CD14-positive monocyte (primary cell): ENCODE measurements around the gene VPS72. TPM values are rescaled to one million over a fixed set of nuclear protein-coding genes. Genes with fewer than 3 reads are reported as not detected.

Source experiments
- DNase-seq, 3 donors: peaks; one replicate each; pipeline ENCODE4 v3.0.0-alpha.2; 2011 to 2022
- H2AFZ ChIP-seq: 2 replicates; pipeline ENCODE4 v1.6.0; 2012; ENCODE audit warnings: mild to moderate bottlenecking, low read depth, low read length, inconsistent platforms; ENCODE audit not compliant: insufficient read depth, poor library complexity, severe bottlenecking
- H3K27ac ChIP-seq, 2 donors: 1 replicate in 1 of 2; 2 replicates in 1 of 2; pipeline ENCODE4 v1.5.1; 2012 to 2013; ENCODE audit warnings: low read length in 2 of 2, control low read depth in 1 of 2, inconsistent platforms in 1 of 2, low read depth in 1 of 2, mild to moderate bottlenecking in 1 of 2
- H3K27me3 ChIP-seq, 2 donors: one replicate each; pipeline versions ENCODE4 v1.6.0 to v1.6.1; 2011 to 2013; ENCODE audit warnings: low read length in 2 of 2; ENCODE audit not compliant: control insufficient read depth in 2 of 2, insufficient read depth in 2 of 2
- H3K36me3 ChIP-seq, 2 donors: replicated peaks in 1 of 2; 1 replicate in 1 of 2; 2 replicates in 1 of 2; pipeline versions ENCODE4 v1.5.1 to v1.6.1; 2012 to 2013; ENCODE audit warnings: low read length in 2 of 2, control low read depth in 1 of 2, inconsistent platforms in 1 of 2, mild to moderate bottlenecking in 1 of 2; ENCODE audit not compliant: insufficient read depth in 2 of 2, control insufficient read depth in 1 of 2
- H3K4me1 ChIP-seq, 2 donors: 1 replicate in 1 of 2; 2 replicates in 1 of 2; pipeline versions ENCODE4 v1.5.1 to v1.6.1; 2012 to 2013; ENCODE audit warnings: low read length in 2 of 2, control low read depth in 1 of 2, inconsistent platforms in 1 of 2, mild to moderate bottlenecking in 1 of 2, moderate library complexity in 1 of 2; ENCODE audit not compliant: insufficient read depth in 2 of 2, control insufficient read depth in 1 of 2
- H3K4me2 ChIP-seq: replicated peaks from 2 replicates; pipeline ENCODE3; 2012; ENCODE audit warnings: low read length, moderate library complexity, mild to moderate bottlenecking; ENCODE audit not compliant: poor library complexity, severe bottlenecking; ENCODE audit errors: extremely low read depth
- H3K4me3 ChIP-seq, 3 experiments: fragments of 200-600 bp in 1 of 3; sonication (generic) in 1 of 3; replicated peaks in 1 of 3; 1 replicate in 2 of 3; 2 replicates in 1 of 3; pipeline ENCODE4 v1.5.1; 2011 to 2013; ENCODE audit warnings: low read length in 3 of 3, mild to moderate bottlenecking in 3 of 3, control low read depth in 2 of 3, low read depth in 2 of 3, inconsistent platforms in 1 of 3, moderate library complexity in 1 of 3
- H3K79me2 ChIP-seq: 2 replicates; pipeline ENCODE4 v1.6.0; 2012; ENCODE audit warnings: mild to moderate bottlenecking, control low read depth, inconsistent platforms, low read length, moderate library complexity; ENCODE audit not compliant: insufficient read depth
- H3K9ac ChIP-seq: 2 replicates; pipeline ENCODE4 v1.6.0; 2017; ENCODE audit warnings: low read length, mild to moderate bottlenecking; ENCODE audit not compliant: insufficient read depth, poor library complexity, severe bottlenecking
- H3K9me3 ChIP-seq, 2 donors: replicated peaks in 1 of 2; 1 replicate in 1 of 2; 2 replicates in 1 of 2; pipeline versions ENCODE4 v1.5.1 to v1.6.1; 2012 to 2013; ENCODE audit warnings: low read length in 2 of 2, control low read depth in 1 of 2; ENCODE audit not compliant: control insufficient read depth in 1 of 2, insufficient read depth in 1 of 2
- H4K20me1 ChIP-seq: 2 replicates; pipeline ENCODE4 v1.6.0; 2012; ENCODE audit warnings: mild to moderate bottlenecking, low read length, control low read depth, moderate library complexity; ENCODE audit not compliant: insufficient read depth
- H3K27ac Mint-ChIP-seq, 7 donors: one replicate each; pipeline ENCODE4 v1.8.0; 2020; ENCODE audit warnings: mild to moderate bottlenecking in 7 of 7, mixed read lengths in 7 of 7, moderate library complexity in 6 of 7, inconsistent platforms in 2 of 7
- H3K27me3 Mint-ChIP-seq, 3 donors: one replicate each; pipeline ENCODE4 v1.8.0; 2021 to 2022; ENCODE audit warnings: low read depth in 3 of 3, mild to moderate bottlenecking in 3 of 3, mixed read lengths in 3 of 3, moderate library complexity in 3 of 3, inconsistent platforms in 1 of 3
- H3K36me3 Mint-ChIP-seq, 2 donors: one replicate each; pipeline ENCODE4 v1.8.0; 2020; ENCODE audit warnings: mixed read lengths in 2 of 2, inconsistent platforms in 1 of 2, mild to moderate bottlenecking in 1 of 2
- H3K4me1 Mint-ChIP-seq: one replicate; pipeline ENCODE4 v1.8.0; 2020; ENCODE audit warnings: mild to moderate bottlenecking, mixed read lengths
- H3K4me3 Mint-ChIP-seq, 2 donors: one replicate each; pipeline ENCODE4 v1.8.0; 2020; ENCODE audit warnings: mild to moderate bottlenecking in 2 of 2, mixed read lengths in 2 of 2, moderate library complexity in 1 of 2
- H3K9me3 Mint-ChIP-seq, 7 donors: one replicate each; pipeline ENCODE4 v1.8.0; 2020 to 2022; ENCODE audit warnings: mixed read lengths in 7 of 7, mild to moderate bottlenecking in 6 of 7, moderate library complexity in 6 of 7, inconsistent platforms in 2 of 7
- WGBS: methylation state at CpG from one replicate; pipeline ENCODE4 v1.1.5; 2013; ENCODE audit warnings: missing lambda C conversion rate; ENCODE audit not compliant: insufficient coverage; 5-methylcytosine and 5-hydroxymethylcytosine counted together
- intact Hi-C, 2 donors: fragments of 100-400 bp; cut with micrococcal nuclease; formaldehyde crosslinking; loops; one replicate each; pipeline versions ENCODE4 v1.15.0 to v1.15.1; 2023
- polyA plus RNA-seq, 3 donors: library from polyadenylated mRNA; depleted of rRNA in 1 of 3; unstranded in 2 of 3; stranded (reverse) in 1 of 3; fragments of 300-500 nt in 2 of 3; fragments of >200 nt in 1 of 3; fragmentation: Illumina TruSeq in 2 of 3; gene quantifications; 1 replicate in 2 of 3; 2 replicates in 1 of 3; pipeline ENCODE4 v1.2.3, GENCODE V29; 2012 to 2021
- TF ChIP-seq, protein P1 (sequence below): fragments of 200-600 bp; IDR thresholded peaks from one replicate; pipeline ENCODE4 v1.8.0; 2022; ENCODE audit warnings: antibody characterized with exemption, mild to moderate bottlenecking

Gene VPS72
- polyA plus RNA-seq, 3 donors: 30.4 to 43.3 (median 37.7) TPM

DNA sequence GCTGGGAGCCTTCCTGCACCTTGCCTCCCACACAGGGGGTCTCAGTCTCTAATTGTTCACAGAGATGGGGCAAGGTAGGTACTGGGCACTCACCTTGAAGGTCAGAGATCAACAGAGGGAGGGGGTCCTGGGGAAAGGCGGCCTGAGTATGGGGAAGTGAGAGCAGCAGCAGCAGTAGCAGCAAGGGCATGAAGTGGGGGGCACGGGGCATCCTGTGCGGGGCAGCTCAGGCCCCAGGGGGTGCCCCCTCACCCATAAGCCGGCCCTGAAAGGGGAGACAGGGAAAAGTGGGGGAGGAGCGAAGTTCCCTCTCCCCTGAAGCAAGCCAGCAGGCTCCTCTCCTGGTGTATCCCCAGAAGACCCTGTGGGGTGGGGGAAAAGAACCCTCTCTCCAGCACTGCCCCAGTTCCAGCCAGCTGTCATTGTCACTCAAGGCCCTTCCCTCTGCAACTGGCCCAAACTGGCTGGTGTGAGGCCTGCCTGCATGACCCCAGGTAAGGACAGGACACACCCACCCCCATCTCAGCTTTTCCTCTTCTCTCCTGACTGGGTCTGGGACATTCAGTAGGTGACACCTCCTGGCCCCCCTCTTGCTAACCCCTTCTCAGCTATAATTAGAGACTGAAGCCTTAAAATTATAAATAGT lies 47.5 kb downstream of the VPS72 start:
- no peak overlapping the region for H3K4me2 ChIP-seq
- peaks cover 21 to 42% (median 29%) of the 10 kb centered on the region in 3 donors for H3K27me3 Mint-ChIP-seq
- DNase-seq: no peak
- H3K9ac ChIP-seq: no peak overlapping the region
- WGBS: 20% methylated on average over 1 of the region's 5 CpGs
- H3K27ac ChIP-seq: no peak overlapping the region
- peaks cover 0 to 3% (median 0%) of the 10 kb centered on the region in 7 donors for H3K9me3 Mint-ChIP-seq
- H3K4me3 ChIP-seq: no peak overlapping the region
- no peak overlapping the region for H3K27ac Mint-ChIP-seq
- H3K9me3 ChIP-seq: no peaks in the 10 kb centered on the region
- H4K20me1 ChIP-seq: no peaks in the 10 kb centered on the region
- no peak overlapping the region for H3K4me3 Mint-ChIP-seq
- no peaks in the 10 kb centered on the region for H3K36me3 ChIP-seq
- peaks cover 2 to 19% of the 10 kb centered on the region in 2 donors for H3K27me3 ChIP-seq
- no peaks in the 10 kb centered on the region for H3K79me2 ChIP-seq
- intact Hi-C loops: no loop called here
- H2AFZ ChIP-seq: no peak overlapping the region
- TF ChIP-seq, protein P1, sequence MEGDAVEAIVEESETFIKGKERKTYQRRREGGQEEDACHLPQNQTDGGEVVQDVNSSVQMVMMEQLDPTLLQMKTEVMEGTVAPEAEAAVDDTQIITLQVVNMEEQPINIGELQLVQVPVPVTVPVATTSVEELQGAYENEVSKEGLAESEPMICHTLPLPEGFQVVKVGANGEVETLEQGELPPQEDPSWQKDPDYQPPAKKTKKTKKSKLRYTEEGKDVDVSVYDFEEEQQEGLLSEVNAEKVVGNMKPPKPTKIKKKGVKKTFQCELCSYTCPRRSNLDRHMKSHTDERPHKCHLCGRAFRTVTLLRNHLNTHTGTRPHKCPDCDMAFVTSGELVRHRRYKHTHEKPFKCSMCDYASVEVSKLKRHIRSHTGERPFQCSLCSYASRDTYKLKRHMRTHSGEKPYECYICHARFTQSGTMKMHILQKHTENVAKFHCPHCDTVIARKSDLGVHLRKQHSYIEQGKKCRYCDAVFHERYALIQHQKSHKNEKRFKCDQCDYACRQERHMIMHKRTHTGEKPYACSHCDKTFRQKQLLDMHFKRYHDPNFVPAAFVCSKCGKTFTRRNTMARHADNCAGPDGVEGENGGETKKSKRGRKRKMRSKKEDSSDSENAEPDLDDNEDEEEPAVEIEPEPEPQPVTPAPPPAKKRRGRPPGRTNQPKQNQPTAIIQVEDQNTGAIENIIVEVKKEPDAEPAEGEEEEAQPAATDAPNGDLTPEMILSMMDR: no peak
- H3K4me1 ChIP-seq: peaks cover 13 to 23% of the 10 kb centered on the region in 2 donors
- peaks cover 23% of the 10 kb centered on the region for H3K4me1 Mint-ChIP-seq
- H3K36me3 Mint-ChIP-seq: peaks cover 0 to 4% of the 10 kb centered on the region in 2 donors

DNA sequence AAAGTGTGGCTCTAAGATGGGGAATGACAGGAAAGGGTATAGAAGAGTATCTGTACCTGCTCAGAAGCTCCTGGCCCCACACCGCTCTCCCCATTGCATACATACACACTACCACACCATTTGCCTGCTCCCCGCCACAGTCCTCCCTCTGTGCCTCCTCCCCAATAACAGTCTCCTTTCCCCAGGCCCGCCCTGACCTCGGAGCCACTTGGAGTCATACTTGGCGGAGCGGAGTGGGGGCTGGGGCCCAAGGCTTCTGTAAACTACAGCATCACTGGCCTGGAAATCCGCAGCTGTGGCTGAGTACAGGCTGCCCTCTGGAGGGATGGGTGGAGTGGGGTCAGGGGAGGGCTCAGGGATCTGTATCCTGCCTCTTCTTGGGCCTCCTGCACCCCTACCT lies 52.2 kb downstream of the VPS72 start:
- no peak overlapping the region for H2AFZ ChIP-seq
- H3K9me3 ChIP-seq: no peaks in the 10 kb centered on the region
- Mint-ChIP-seq H3K9me3 (peaks cover 0 to 6% (median 0%) of the 10 kb centered on the region in 7 donors), H3K4me3 (no peak overlapping the region), H3K27me3 (peaks cover 6 to 9% (median 6%) of the 10 kb centered on the region in 3 donors), H3K27ac (no peak overlapping the region), H3K4me1 (no peaks in the 10 kb centered on the region), H3K36me3 (no peaks in the 10 kb centered on the region)
- no peaks in the 10 kb centered on the region for H4K20me1 ChIP-seq
- H3K79me2 ChIP-seq: no peaks in the 10 kb centered on the region
- intact Hi-C loops: no loop called here
- no peak overlapping the region for H3K9ac ChIP-seq
- H3K27me3 ChIP-seq: no peaks in the 10 kb centered on the region
- 94% methylated on average over 2 of the region's 7 CpGs for WGBS
- no peak overlapping the region for H3K4me2 ChIP-seq
- TF ChIP-seq, protein P1: no peak
- H3K36me3 ChIP-seq: no peaks in the 10 kb centered on the region
- DNase-seq: no peak
- H3K4me3 ChIP-seq: no peak overlapping the region
- H3K4me1 ChIP-seq: no peaks in the 10 kb centered on the region
- H3K27ac ChIP-seq: no peak overlapping the region
